DND-41 (cell line): ENCODE measurements around the gene MRM3.

ENCODE experiments used
- EZH2 ChIP-seq: IDR thresholded peaks from 3 replicates; pipeline ENCODE4 v1.6.1; 2012; ENCODE audit warnings: borderline replicate concordance, low read depth, mild to moderate bottlenecking, moderate library complexity, low read length, inconsistent platforms; ENCODE audit not compliant: severe bottlenecking
- TF ChIP-seq, protein P1 (sequence below): IDR thresholded peaks from 2 replicates; pipeline ENCODE4 v1.5.1; 2012; ENCODE audit warnings: borderline replicate concordance, low read length, moderate library complexity, mild to moderate bottlenecking; ENCODE audit not compliant: poor library complexity, severe bottlenecking; ENCODE audit errors: extremely low read depth

DNA sequence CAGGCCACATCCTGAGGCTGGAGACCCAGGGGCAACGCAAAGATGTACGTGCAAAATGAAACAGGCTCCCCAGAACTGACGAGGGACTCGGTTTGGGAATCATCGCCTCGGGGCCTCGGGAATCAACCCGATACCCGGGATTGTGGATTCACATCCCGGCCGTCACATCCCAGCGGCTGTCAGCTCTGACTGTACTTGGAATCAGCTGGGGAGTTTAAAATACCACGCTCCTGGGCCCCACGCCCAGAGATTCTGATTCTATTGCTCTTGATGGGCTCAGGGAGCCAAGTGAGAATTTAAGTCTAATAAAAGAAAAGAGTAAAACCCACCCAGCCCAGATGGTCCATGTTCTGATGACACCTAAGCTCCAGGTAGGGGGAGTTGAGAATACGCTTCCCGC, 42.2 kb downstream of the MRM3 start:
- TF ChIP-seq, protein P1, sequence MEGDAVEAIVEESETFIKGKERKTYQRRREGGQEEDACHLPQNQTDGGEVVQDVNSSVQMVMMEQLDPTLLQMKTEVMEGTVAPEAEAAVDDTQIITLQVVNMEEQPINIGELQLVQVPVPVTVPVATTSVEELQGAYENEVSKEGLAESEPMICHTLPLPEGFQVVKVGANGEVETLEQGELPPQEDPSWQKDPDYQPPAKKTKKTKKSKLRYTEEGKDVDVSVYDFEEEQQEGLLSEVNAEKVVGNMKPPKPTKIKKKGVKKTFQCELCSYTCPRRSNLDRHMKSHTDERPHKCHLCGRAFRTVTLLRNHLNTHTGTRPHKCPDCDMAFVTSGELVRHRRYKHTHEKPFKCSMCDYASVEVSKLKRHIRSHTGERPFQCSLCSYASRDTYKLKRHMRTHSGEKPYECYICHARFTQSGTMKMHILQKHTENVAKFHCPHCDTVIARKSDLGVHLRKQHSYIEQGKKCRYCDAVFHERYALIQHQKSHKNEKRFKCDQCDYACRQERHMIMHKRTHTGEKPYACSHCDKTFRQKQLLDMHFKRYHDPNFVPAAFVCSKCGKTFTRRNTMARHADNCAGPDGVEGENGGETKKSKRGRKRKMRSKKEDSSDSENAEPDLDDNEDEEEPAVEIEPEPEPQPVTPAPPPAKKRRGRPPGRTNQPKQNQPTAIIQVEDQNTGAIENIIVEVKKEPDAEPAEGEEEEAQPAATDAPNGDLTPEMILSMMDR = no peak
- no peak for TF ChIP-seq EZH2
